ENCODE data around the gene OR13A1. TPM values are rescaled to one million over a fixed set of nuclear protein-coding genes. Genes with fewer than 3 reads are reported as not detected.
A peak's percentile ranks its signal among the peaks of the same experiment; 100 is the strongest.
"Not testable (repeated sequence)": the region's sequence is repeated elsewhere in the genome, so short reads cannot be mapped to it uniquely, and the experiment has no call there.

OR13A1 gene
- total RNA-seq, result under 1 TPM in 1 of 2 donors, not detected in 1; 0.10 TPM
- 0.15 to 0.23 reads per million in 2 donors for total RNA-seq

DNA sequence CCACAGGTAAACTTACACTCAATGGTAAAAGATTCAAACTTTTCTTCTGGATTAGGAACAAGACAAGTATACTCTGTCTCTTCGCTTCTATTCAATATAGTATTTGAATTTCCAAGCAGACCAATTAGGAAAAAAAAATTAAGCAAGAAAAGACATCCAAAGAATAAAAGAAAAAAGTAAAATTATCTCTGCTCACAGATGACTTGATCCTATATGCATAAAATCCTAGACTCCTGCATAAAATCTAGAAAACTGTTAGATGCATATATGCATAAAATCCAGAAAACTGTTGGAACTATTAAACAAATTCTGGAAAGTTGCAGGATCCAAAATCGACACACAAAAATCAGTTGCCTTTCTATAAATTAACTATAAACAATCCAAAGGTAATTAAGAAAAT is at the start of gene OR13A1:
TSS of gene OR13A1 (minus strand) at position 101 of the 400 bp plus-strand sequence. CDS start 11,186 bp downstream, outside the sequence.
- ATAC-seq (no peak), DNase-seq (no peak)
- no peak within 1 kb of the TSS for H3K27ac Mint-ChIP-seq
- H3K27me3 Mint-ChIP-seq, result no peaks in the 10 kb centered on the region
- no peak within 1 kb of the TSS for H3K4me3 Mint-ChIP-seq
- H3K9me3 ChIP-seq (ENCODE audit: control insufficient read depth, low read length, poor library complexity, severe bottlenecking), result no peaks in the 10 kb centered on the region
- H3K36me3 Mint-ChIP-seq (ENCODE audit: low read depth), result peaks cover 1% of the 10 kb centered on the region
- no peaks in the 10 kb centered on the region for H3K4me1 Mint-ChIP-seq

DNA sequence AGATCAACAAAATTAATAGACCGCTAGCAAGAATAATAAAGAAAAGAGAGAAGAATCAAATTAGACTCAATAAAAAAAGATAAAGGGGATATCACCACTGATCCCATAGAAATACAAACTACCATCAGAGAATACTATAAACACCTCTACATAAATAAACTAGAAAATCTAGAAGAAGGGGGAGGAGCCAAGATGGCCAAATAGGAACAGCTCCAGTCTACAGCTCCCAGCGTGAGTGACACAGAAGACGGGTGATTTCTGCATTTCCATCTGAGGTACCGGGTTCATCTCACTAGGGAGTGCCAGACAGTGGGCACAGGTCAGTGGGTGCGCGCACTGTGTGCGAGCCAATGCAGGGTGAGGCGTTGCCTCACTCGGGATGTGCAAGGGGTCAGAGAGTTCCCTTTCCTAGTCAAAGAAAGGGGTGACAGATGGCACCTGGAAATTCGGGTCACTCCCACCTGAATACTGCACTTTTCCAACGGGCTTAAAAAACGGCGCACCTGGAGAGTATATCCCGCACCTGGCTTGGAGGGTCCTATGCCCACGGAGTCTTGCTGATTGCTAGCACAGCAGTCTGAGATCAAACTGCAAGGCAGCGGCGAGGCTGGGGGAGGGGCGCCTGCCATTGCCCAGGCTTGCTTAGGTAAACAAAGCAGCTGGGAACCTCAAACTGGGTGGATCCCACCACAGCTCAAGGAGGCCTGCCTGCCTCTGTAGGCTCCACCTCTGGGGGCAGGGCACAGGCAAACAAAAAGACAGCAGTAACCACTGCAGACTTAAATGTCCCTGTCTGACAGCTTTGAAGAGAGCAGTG is 46.8 kb upstream of the OR13A1 start:
- not testable (repeated sequence) for H3K36me3 Mint-ChIP-seq (ENCODE audit: low read depth); ATAC-seq; H3K27me3 Mint-ChIP-seq; H3K4me3 Mint-ChIP-seq; H3K27ac Mint-ChIP-seq; DNase-seq; H3K9me3 ChIP-seq (ENCODE audit: control insufficient read depth, low read length, poor library complexity, severe bottlenecking)
- peaks cover 17% of the 10 kb centered on the region for H3K4me1 Mint-ChIP-seq

- H3K4me1 Mint-ChIP-seq, result peaks cover 28% of the 10 kb centered on the region
- ATAC-seq; H3K36me3 Mint-ChIP-seq (ENCODE audit: low read depth); DNase-seq; H3K9me3 ChIP-seq (ENCODE audit: control insufficient read depth, low read length, poor library complexity, severe bottlenecking); H3K27ac Mint-ChIP-seq; H3K27me3 Mint-ChIP-seq; H3K4me3 Mint-ChIP-seq: not testable (repeated sequence)
Observed at GRCh38 chr10:45358961-45359360, 43.6 kb upstream of the OR13A1 start.

GRCh38 chr10:45355494-45355893 is 40.1 kb upstream of the OR13A1 start:
- H3K27ac Mint-ChIP-seq, result peak overlapping the region; percentile 2
- no peaks in the 10 kb centered on the region for H3K9me3 ChIP-seq (ENCODE audit: control insufficient read depth, low read length, poor library complexity, severe bottlenecking)
- no peak for ATAC-seq
- H3K4me3 Mint-ChIP-seq, result no peak overlapping the region
- H3K4me1 Mint-ChIP-seq, result peaks cover 38% of the 10 kb centered on the region
- peaks cover 7% of the 10 kb centered on the region for H3K27me3 Mint-ChIP-seq
- no peak for DNase-seq
- H3K36me3 Mint-ChIP-seq (ENCODE audit: low read depth), result peaks cover 2% of the 10 kb centered on the region

DNA sequence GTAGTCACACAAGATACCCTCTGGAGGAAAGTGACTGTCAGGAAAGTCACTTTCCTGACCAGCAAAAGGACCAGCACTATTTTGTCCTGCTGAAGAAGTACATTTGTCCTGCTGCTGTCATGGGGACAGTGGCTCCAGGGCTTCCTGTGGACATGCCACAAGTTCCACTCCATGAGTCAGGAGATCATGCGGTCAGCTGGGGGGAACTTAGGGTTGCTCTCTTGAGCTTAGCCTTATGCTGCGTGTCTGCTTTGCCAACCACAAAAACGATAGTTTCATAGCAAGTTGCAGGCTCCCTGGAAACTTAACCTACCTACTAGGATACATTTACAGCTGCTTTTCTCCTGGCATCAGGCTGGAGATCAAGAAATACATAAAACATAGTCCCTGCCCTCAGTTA is 38.9 kb upstream of the OR13A1 start:
- H3K4me1 Mint-ChIP-seq, result peaks cover 36% of the 10 kb centered on the region
- H3K9me3 ChIP-seq (ENCODE audit: control insufficient read depth, low read length, poor library complexity, severe bottlenecking), result no peaks in the 10 kb centered on the region
- ATAC-seq (no peak), DNase-seq (no peak)
- H3K36me3 Mint-ChIP-seq (ENCODE audit: low read depth), result no peaks in the 10 kb centered on the region
- peak overlapping the region; percentile 2 for H3K27ac Mint-ChIP-seq
- peaks cover 7% of the 10 kb centered on the region for H3K27me3 Mint-ChIP-seq
- no peak overlapping the region for H3K4me3 Mint-ChIP-seq

DNA sequence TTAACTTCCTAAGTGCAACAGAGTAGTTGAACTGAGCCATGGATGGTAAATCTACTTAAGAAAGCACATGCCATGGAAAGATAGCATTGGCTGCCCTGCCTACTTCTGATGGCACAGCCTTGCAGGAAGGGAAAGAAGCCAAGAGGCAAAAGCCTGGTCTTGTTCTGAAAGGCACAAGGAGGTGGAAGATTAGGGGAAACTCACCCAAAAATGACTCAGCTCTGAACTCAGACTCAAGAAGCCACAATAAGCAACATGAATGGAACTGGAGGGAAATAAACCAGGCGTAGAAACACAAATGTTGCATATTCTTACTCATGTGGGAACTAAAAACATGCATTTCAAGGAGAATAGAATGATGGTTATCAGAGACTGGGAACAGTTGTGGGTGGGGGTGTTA is 37.8 kb upstream of the OR13A1 start:
- H3K27me3 Mint-ChIP-seq, result peaks cover 7% of the 10 kb centered on the region
- peaks cover 2% of the 10 kb centered on the region for H3K9me3 ChIP-seq (ENCODE audit: control insufficient read depth, low read length, poor library complexity, severe bottlenecking)
- H3K27ac Mint-ChIP-seq, result no peak overlapping the region
- peaks cover 33% of the 10 kb centered on the region for H3K4me1 Mint-ChIP-seq
- H3K36me3 Mint-ChIP-seq (ENCODE audit: low read depth), result no peaks in the 10 kb centered on the region
- H3K4me3 Mint-ChIP-seq, result no peak overlapping the region
- DNase-seq (no peak), ATAC-seq (no peak)

GRCh38 chr10:45348196-45348765 is 32.9 kb upstream of the OR13A1 start:
- not testable (repeated sequence) for DNase-seq; H3K4me3 Mint-ChIP-seq; H3K36me3 Mint-ChIP-seq (ENCODE audit: low read depth); H3K9me3 ChIP-seq (ENCODE audit: control insufficient read depth, low read length, poor library complexity, severe bottlenecking); H3K27ac Mint-ChIP-seq; ATAC-seq; H3K27me3 Mint-ChIP-seq
- peaks cover 15% of the 10 kb centered on the region for H3K4me1 Mint-ChIP-seq

GRCh38 chr10:45347464-45347863 is 32.1 kb upstream of the OR13A1 start:
- H3K4me1 Mint-ChIP-seq; H3K27me3 Mint-ChIP-seq; H3K27ac Mint-ChIP-seq; DNase-seq; ATAC-seq; H3K36me3 Mint-ChIP-seq (ENCODE audit: low read depth); H3K9me3 ChIP-seq (ENCODE audit: control insufficient read depth, low read length, poor library complexity, severe bottlenecking); H3K4me3 Mint-ChIP-seq: not testable (repeated sequence)

- H3K27ac Mint-ChIP-seq; ATAC-seq; H3K27me3 Mint-ChIP-seq; H3K36me3 Mint-ChIP-seq (ENCODE audit: low read depth); H3K9me3 ChIP-seq (ENCODE audit: control insufficient read depth, low read length, poor library complexity, severe bottlenecking); H3K4me1 Mint-ChIP-seq; H3K4me3 Mint-ChIP-seq; DNase-seq: not testable (repeated sequence)
Observed at GRCh38 chr10:45346652-45347335, 31.4 kb upstream of the OR13A1 start.

GRCh38 chr10:45340420-45340819 is 25.0 kb upstream of the OR13A1 start:
- not testable (repeated sequence) for H3K4me3 Mint-ChIP-seq; H3K9me3 ChIP-seq (ENCODE audit: control insufficient read depth, low read length, poor library complexity, severe bottlenecking); H3K27ac Mint-ChIP-seq; ATAC-seq; DNase-seq; H3K4me1 Mint-ChIP-seq; H3K36me3 Mint-ChIP-seq (ENCODE audit: low read depth); H3K27me3 Mint-ChIP-seq

DNA sequence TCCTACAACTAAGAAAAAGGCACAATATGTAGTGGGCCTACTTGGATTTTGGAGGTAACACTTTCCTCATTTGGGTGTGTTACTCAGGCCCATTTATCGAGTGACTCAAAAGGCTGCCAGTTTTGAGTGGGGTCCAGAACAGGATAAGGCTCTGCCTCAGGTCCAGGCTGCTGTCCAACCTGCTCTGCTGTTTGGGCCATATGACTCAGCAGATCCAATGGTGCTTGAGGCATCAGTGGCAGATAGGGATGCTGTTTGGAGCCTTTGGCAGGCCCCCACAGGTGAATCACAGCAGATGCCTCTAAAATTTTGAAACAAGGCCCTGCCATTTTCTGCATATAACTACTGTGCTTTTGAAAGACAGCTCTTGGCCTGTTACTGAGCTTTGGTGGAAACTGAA is 24.5 kb upstream of the OR13A1 start:
- ATAC-seq, result no peak

GRCh38 chr10:45331824-45332223 is 16.4 kb upstream of the OR13A1 start:
- not testable (repeated sequence) for H3K36me3 Mint-ChIP-seq (ENCODE audit: low read depth); H3K4me3 Mint-ChIP-seq; H3K27me3 Mint-ChIP-seq; ATAC-seq; DNase-seq; H3K4me1 Mint-ChIP-seq; H3K9me3 ChIP-seq (ENCODE audit: control insufficient read depth, low read length, poor library complexity, severe bottlenecking); H3K27ac Mint-ChIP-seq

More for the DNA sequence above, 24.5 kb upstream of the OR13A1 start:
- H3K4me3 Mint-ChIP-seq, result no peak overlapping the region
- no peak overlapping the region for H3K27ac Mint-ChIP-seq
- H3K4me1 Mint-ChIP-seq, result no peaks in the 10 kb centered on the region
- H3K27me3 Mint-ChIP-seq, result no peaks in the 10 kb centered on the region
- H3K9me3 ChIP-seq (ENCODE audit: control insufficient read depth, low read length, poor library complexity, severe bottlenecking), result no peaks in the 10 kb centered on the region
- H3K36me3 Mint-ChIP-seq (ENCODE audit: low read depth), result peaks cover 2% of the 10 kb centered on the region
- DNase-seq, result no peak

- not testable (repeated sequence) for H3K4me3 Mint-ChIP-seq, ATAC-seq, H3K27me3 Mint-ChIP-seq
Observed at GRCh38 chr10:45326864-45327263, 11.5 kb upstream of the OR13A1 start.

More at GRCh38 chr10:45326864-45327263, 11.5 kb upstream of the OR13A1 start:
- not testable (repeated sequence) for DNase-seq; H3K9me3 ChIP-seq (ENCODE audit: control insufficient read depth, low read length, poor library complexity, severe bottlenecking); H3K4me1 Mint-ChIP-seq; H3K36me3 Mint-ChIP-seq (ENCODE audit: low read depth); H3K27ac Mint-ChIP-seq

Measured in T-helper 17 cell (primary cell).